ENCODE data around the gene KRT86. TPM values are rescaled to one million over a fixed set of nuclear protein-coding genes. Genes with fewer than 3 reads are reported as not detected.
A peak's percentile ranks its signal among the peaks of the same experiment; 100 is the strongest.
"Not testable (repeated sequence)": the region's sequence is repeated elsewhere in the genome, so short reads cannot be mapped to it uniquely, and the experiment has no call there.

KRT86 gene
- total RNA-seq, 1 donor from 2014 or later: 1.1 TPM

DNA sequence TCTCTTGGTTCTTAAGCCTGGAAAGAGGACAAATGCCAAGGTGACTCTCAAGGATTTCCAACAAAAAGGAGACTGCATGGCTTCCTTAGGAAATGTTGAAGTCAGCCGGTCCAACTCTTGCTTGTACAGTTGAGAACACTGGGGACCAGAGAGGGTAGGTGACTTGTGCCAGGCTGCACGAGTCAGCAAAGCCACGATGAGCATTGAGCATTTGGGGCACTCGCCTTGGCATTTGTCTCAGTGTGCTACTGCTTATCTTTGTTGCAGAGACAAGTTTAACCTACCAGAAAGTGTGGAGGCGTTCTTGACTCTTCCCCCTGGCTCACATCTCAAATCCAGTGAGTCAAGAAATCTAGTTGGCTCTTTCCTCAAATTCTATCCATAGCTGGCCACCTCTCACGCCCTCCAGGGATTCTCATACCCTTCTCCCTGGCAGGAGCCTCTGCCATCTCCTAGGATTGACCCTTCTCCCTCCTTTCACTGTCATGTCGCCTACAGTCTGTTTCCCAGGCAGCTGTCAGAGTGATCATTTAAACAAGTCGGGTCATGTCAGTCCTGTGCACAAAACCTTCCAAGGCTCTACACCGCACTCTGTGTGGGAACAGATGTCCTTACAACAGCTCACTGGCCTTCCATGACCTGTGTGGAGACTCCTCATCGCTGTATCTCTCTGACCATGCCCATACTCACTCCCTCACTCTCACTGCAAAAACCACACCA lies 64.0 kb downstream of the KRT86 start:
- no peak for DNase-seq
- intact Hi-C loops (cut with DNase I): no loop called here
- Histone ChIP-seq H3K36me3 (no peaks in the 10 kb centered on the region), H3K27me3 (no peaks in the 10 kb centered on the region), H3K4me1 (no peaks in the 10 kb centered on the region), H3K9me3 (no peaks in the 10 kb centered on the region), H3K27ac (no peak overlapping the region), H3K4me3 (no peak overlapping the region)
- no peak for ATAC-seq
- TF ChIP-seq, protein P1, sequence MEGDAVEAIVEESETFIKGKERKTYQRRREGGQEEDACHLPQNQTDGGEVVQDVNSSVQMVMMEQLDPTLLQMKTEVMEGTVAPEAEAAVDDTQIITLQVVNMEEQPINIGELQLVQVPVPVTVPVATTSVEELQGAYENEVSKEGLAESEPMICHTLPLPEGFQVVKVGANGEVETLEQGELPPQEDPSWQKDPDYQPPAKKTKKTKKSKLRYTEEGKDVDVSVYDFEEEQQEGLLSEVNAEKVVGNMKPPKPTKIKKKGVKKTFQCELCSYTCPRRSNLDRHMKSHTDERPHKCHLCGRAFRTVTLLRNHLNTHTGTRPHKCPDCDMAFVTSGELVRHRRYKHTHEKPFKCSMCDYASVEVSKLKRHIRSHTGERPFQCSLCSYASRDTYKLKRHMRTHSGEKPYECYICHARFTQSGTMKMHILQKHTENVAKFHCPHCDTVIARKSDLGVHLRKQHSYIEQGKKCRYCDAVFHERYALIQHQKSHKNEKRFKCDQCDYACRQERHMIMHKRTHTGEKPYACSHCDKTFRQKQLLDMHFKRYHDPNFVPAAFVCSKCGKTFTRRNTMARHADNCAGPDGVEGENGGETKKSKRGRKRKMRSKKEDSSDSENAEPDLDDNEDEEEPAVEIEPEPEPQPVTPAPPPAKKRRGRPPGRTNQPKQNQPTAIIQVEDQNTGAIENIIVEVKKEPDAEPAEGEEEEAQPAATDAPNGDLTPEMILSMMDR (IDR thresholded peaks at IDR 0.05): no peak

DNA sequence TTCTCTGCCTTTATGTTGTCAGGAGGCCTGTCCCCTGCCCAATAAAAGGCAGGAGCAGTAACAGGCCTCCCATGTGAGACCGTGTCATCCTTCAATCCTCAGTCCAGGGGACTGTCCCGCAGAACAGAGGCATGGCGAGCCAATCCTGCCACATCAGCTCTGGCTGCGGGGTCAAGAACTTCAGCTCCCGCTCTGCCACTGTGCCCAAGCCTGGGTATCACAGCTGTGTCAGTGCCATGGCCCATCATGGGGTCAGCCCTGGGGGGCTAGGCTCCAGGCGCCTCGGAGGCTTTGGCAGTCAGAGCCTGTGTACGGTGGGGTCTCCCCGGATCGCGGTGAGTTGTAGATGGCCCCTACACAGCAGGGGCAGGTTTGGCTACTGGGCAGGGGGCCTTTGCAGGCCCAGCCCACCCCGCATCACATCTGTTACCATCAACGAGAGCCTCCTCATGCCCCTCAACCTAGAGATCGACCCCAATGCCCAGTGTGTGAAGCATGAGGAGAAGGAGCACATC lies 66.7 kb downstream of the KRT86 start:
- ATAC-seq (no peak), DNase-seq (no peak)
- H3K4me3 ChIP-seq: no peak overlapping the region
- intact Hi-C loops (cut with DNase I): no loop called here
- peaks cover 5% of the 10 kb centered on the region for H3K4me1 ChIP-seq
- TF ChIP-seq, protein P1 (IDR thresholded peaks at IDR 0.05): no peak
- H3K27ac ChIP-seq: no peak overlapping the region
- H3K27me3 ChIP-seq: no peaks in the 10 kb centered on the region
- H3K9me3 ChIP-seq: no peaks in the 10 kb centered on the region
- no peaks in the 10 kb centered on the region for H3K36me3 ChIP-seq

DNA sequence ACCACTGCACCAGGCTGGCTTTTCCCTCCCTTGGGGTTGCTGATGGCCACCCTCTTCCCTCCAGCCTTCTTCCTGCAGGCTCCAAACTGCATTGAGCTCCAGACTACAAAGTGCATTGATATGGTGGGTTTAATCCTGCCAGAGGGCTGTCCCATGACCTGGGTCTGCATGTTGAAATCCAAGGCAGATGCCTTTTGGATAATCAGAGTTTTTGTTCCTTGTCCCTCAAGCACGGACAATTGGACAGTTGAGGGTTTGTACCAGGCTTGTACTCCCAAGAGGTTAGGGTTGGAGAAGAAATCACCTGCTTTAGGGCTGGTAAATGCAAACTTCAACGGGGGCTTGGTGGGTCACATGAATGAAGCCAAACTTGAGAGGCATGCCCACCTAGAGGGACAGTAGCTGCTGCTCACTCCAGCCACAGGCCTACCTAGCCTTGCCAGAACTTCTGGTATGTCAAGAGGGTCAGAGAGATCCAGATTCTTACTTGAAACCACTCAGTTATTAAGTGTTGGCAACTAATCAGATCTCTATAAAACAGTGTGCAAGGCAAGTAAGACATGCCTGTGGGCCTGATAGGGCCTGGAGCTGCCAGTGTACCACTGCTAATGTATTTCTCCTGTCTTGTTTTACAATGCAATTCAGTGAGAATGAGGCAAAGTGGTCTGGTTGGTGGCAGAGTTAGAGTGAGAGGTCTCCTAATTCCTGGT lies 68.5 kb downstream of the KRT86 start:
- ATAC-seq (peak; percentile 58), DNase-seq (no peak)
- no peak overlapping the region for H3K27ac ChIP-seq
- TF ChIP-seq, protein P1 (IDR thresholded peaks at IDR 0.05): no peak
- H3K27me3 ChIP-seq: no peaks in the 10 kb centered on the region
- peaks cover 6% of the 10 kb centered on the region for H3K4me1 ChIP-seq
- intact Hi-C loops (cut with DNase I): no loop called here
- H3K9me3 ChIP-seq: no peaks in the 10 kb centered on the region
- no peak overlapping the region for H3K4me3 ChIP-seq
- H3K36me3 ChIP-seq: no peaks in the 10 kb centered on the region

DNA sequence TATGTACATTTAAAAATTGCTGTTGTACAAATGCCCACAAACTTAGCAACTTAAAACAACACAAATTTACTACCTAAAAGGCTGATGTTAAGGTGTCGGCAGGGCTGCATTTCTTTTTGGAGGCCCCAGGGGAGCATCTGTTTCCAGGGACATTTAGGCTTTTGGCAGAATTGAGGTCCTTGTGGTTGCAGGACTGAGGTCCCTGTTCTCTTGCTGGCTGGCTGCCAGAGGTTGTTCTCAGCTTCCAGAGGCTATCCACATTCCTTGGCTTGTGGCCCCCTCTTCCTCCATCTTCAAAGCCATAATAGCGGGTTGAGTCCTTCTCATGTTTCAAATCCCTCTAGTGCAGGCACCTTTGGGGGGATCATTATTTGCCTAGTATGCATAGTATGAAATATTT lies 69.1 kb downstream of the KRT86 start:
- H3K9me3 ChIP-seq: no peaks in the 10 kb centered on the region
- no peak for DNase-seq
- TF ChIP-seq, protein P1 (IDR thresholded peaks at IDR 0.05): no peak
- peaks cover 6% of the 10 kb centered on the region for H3K4me1 ChIP-seq
- ATAC-seq: no peak
- no peaks in the 10 kb centered on the region for H3K36me3 ChIP-seq
- intact Hi-C loops (cut with DNase I): no loop called here
- no peak overlapping the region for H3K4me3 ChIP-seq
- no peak overlapping the region for H3K27ac ChIP-seq
- H3K27me3 ChIP-seq: no peaks in the 10 kb centered on the region

DNA sequence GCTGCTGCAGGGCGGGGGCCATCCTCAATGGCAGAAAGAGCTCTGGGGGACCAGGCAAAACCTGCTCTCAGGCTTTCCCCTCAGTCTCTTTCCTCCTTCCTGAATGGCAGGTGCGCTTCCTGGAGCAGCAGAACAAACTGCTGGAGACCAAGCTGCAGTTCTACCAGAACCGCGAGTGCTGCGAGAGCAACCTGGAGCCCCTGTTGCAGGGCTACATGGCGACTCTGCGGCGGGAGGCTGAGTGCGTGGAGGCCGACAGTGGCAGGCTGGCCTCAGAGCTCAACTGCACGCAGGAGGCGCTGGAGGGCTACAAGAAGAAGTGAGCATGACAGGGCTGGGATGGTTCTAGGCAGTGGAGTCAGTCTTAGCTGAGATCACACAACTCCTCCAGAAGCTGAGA lies 69.7 kb downstream of the KRT86 start:
- DNase-seq: no peak
- TF ChIP-seq, protein P1 (IDR thresholded peaks at IDR 0.05): no peak
- ATAC-seq: no peak
- Histone ChIP-seq H3K4me3 (no peak overlapping the region), H3K9me3 (no peaks in the 10 kb centered on the region), H3K27ac (no peak overlapping the region), H3K4me1 (peaks cover 6% of the 10 kb centered on the region), H3K36me3 (no peaks in the 10 kb centered on the region), H3K27me3 (no peaks in the 10 kb centered on the region)
- intact Hi-C loops (cut with DNase I): no loop called here

DNA sequence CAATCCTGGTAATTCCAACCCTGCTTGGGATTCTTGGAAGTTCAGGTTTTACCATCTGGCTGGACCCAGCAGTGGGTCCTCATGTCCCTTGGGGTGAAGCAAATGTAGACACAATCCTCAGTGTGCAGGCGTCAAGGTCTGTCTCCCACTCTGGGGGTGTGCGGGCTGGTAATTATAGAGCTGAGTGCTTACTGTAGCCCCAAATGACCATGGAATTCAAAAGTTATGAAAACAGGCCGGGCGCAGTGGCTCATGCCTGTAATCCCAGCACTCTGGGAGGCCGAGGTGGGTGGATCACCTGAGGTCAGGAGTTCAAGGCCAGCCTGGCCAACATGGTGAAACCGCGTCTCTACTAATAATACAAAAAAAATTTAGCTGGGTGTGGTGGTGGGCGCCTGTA lies 70.6 kb downstream of the KRT86 start:
- H3K4me3 ChIP-seq; intact Hi-C loops (cut with DNase I); H3K36me3 ChIP-seq; H3K27me3 ChIP-seq; DNase-seq; H3K4me1 ChIP-seq; H3K9me3 ChIP-seq; H3K27ac ChIP-seq; ATAC-seq: not testable (repeated sequence)
